Dermis blood vessel endothelial cell (primary cell): Measurements from ENCODE around the gene AFF1. TPM values are rescaled to one million over a fixed set of nuclear protein-coding genes. Genes with fewer than 3 reads are reported as not detected.

Experiments used
- DNase-seq: peaks from one replicate; pipeline ENCODE4 v3.0.0; 2010
- total RNA-seq: library from RNA; depleted of rRNA; stranded (reverse); fragments of >200 nt; gene quantifications from 2 replicates; pipeline ENCODE4 v1.2.3, GENCODE V29; 2014

Gene AFF1
- total RNA-seq, 1 donor from 2014 or later = 31.0 TPM

GRCh38 chr4:86919561-86920223 is 15.1 kb upstream of the AFF1 start:
- DNase-seq = no peak

DNA sequence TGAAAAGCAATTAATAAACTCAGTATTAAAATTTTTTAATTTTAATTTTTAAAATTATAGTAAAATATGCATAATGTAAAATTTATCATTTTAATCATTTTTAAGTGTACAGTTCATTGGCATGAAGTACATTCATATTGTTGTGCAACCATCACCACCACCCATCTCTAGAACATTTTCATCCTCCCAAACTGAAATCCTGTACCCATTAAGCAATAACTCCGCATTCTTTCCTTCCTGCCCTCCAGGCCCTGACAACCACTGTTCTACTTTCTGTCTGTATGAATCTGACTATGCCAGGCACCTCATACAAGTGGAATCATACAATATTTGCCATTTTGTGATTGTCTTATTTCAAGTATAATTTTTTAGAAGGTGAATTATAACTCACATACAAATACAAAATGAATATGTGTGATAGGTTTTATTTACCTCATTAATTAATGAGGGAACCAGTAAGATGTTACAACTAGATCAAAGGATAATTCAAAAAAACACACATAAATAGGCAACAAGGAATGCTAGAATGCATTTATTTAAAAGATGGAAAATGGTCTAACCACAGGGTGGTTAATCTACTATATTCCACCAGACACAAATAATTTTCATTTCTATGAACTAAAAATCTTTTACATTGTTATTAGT is 13.1 kb upstream of the AFF1 start:
- no peak for DNase-seq

DNA sequence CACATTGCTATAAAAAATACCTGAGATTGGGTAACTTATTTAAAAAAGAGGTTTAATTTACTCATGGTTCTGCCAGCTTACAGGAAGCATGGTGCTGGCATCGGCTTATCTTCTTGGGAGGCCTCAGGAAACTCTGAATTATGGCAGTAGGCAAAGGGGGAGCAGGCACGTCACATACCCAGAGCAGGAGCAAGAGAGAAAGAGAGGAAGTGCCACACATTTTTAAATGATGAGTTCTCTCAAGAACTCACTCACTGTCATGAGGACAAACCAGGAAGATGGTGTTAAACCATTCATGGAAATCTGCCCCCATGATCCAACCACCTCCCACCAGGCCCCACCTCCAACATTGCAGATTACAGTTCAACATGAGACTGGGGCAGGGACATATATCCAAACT is 10.0 kb upstream of the AFF1 start:
- DNase-seq = peak; percentile 92

- no peak for DNase-seq
These were observed 8.2 kb upstream of the AFF1 start for GRCh38 chr4:86926435-86927086.

DNA sequence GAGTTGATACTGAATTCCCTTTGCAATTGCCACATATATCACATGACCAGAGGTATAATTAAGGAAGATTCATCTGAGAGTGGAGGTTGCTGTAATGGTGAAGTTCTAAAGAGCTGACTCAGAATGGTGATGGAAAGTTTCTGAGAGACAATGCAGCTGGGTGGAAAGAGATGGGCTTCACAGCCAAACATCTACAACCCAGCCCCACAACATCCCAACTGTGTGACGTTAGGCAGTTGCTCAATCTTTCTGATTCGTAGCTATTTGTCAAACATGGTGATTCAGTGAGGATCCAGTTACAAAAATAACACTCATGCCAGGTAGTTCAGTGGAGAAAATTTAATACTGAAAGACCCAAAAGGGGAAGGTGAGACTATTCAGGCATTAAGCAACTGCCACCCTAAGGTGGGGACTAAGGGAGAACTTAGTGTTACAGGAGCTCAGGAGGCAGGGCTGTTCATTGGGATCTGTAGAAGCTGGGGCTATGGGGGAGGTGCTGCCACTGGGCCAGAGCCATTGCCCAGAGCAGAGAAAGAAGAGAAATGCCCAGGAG is 6.9 kb upstream of the AFF1 start:
- peak; percentile 66 for DNase-seq

DNA sequence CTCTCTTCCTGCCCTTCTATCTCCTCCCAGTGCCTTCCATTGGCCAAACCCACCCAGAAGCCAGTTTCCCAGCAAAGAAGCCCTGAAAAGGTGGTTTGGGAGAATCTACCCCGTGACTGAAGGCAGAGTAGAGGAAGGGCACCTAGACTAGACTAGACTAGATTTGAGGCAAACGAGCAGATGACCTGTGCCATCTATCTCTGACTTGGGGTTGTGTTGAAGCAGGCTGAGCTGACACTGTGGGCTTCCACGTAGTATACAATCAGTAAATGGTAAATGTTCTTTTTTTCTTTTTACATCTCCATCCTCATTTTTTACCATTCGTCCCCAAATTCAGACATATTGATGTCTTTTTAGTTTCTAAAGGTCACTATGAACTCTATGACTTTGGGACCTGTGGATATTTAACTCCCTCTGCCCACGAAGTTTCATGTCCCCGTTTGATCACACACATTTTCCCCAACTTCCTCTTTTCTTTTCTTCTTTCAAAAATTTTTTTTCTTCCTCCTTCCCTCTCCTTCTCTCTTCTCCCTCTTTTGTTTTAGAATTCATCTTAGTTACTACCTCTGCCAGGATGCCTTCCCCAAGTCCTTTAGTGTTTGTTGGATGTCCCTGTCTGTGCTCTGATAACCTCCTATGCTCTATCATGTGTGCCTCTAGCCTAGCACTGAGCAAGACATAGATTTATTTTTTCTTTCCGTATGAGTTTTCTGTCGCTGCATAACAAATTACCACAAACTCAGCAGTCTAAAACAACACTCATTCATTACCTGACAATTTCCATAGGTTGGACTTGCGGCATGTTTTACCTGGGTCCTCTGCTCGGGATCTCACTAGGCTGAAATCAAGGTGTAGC is 6.2 kb upstream of the AFF1 start:
- no peak for DNase-seq

DNA sequence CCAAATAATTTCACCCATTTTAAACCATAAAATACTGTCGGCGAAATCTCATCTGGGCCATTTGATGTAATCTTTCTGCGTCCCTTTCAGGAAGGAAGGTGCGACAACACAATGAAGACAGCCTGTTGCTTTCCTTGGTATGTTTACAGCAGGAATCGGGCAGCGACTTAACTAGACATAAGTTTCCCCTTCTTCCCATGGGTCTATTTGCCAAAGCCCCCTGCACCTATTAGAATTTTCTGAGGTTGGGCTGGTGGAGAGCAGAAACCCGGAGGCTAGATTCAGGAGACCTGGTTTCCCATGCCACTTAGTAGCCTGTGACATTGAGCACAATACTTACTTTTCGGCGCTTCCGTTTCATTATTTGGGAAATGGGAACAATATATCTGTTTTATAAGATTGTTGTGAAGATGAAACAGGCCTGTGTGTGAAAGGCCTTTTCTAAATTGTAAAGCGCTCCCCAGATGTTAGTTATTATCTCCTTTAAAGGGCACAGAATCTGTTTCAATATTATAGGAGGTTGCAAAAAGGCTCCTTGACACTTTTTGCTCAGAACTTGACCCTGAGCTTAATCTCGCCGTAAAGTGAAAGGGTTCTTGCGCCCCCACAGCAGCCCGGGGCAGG is 552 bp upstream of the AFF1 start:
- DNase-seq = peak; percentile 52

- no peak for DNase-seq
These were observed 698 bp downstream of the AFF1 start for GRCh38 chr4:86935566-86935852.

DNA sequence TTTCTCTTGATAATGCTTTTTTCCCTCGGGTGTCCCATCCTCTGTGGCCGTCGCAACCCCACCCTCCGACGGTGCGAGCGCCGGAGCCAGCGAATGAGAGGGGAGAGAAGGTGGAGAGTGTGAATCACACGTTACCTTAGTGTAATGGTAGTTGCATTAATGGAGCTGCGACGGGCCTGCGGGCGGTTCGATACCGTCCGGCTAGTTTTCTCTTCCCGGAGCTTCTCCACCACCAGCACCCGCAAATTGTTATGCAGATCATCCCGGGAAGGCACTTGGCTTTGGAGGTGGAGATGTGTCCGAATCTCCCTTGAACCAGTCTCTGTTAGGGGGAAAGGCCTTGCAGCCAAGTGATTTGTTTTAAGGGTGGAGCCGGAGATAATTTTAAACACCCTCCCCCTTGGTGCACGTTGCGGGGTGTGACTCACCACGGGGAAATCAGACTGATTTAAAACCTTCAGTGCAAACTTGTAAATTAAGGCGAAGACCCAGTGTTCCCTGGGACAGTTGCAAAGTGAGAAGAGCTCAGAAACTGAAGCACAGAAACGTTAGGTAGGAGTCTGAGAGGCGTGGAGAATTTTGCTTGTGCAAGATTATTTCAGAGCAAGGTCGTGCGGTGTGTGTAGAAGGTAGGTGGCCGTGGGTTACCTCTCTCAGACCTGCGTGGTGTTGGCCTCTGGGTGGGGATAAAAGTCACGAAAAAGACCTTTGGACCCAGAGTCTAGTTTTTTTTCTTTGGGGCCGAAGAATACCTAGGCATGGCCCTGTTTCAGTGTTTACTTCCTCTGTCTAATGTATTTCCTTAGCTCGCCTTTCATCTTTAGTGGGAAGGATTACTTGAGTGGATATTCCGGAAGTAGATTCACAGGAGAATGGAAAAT is 1.3 kb downstream of the AFF1 start:
- peak; percentile 75 for DNase-seq

DNA sequence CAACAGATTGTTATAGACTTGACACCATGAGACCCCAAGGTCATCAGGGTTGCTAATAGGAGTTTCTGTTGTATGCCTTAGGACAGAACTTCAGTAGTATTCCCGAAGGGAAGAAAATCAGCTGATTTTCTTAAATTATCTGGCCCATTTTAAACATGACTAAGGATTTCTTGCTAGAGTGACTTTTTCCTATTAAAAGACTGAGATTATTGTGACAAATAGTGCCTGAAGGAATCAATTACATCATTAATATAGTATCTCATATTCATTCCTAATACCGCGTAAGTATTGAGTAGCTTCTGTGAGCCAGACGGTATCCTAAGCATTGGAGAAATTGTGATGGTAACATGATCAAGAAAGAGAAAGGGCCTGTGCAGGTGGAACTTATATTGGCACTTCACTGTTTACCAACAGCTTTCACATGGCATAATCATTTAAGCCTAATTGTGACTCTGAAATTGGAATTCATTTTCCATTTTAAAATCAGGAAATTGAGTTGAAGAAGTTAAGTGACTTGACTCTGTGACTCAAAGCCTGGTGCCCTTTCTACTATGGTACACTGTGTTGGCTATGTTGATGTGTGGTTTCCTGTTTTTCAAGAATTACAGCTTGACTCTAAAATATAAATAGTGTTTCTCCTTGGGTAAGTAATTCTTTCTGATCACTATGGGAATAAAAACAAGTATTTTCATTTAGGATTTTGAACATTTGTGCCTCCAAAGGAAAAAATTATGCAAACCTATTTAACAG is 4.1 kb downstream of the AFF1 start:
- DNase-seq = peak; percentile 59

- DNase-seq = no peak
These were observed 5.1 kb downstream of the AFF1 start for GRCh38 chr4:86939729-86940575.

DNA sequence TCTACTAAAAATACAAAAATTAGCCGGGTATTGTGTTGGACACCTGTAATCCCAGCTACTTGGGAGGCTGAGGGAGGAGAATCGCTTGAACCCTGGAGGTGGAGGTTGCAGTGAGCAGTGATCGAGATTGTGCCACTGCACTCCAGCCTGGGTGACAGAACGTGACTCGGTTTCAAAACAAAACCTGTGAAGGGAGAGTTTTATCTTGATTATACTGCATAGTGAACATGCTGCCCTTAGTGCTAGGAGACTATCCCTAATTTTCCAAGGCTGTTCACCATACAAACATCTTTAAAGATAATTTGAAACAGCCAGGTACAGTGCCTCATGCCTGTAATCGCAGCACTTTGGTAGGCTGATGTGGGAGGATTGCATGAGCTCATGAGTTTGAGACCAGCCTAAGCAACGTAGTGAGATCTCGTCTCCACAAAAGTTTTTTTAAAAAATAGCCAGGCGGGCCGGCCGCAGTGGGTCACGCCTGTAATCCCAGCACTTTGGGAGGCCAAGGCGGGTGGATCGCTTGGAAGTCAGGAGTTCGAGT is 6.2 kb downstream of the AFF1 start:
- no peak for DNase-seq

GRCh38 chr4:86942185-86942666 is 7.4 kb downstream of the AFF1 start:
- peak; percentile 52 for DNase-seq

DNA sequence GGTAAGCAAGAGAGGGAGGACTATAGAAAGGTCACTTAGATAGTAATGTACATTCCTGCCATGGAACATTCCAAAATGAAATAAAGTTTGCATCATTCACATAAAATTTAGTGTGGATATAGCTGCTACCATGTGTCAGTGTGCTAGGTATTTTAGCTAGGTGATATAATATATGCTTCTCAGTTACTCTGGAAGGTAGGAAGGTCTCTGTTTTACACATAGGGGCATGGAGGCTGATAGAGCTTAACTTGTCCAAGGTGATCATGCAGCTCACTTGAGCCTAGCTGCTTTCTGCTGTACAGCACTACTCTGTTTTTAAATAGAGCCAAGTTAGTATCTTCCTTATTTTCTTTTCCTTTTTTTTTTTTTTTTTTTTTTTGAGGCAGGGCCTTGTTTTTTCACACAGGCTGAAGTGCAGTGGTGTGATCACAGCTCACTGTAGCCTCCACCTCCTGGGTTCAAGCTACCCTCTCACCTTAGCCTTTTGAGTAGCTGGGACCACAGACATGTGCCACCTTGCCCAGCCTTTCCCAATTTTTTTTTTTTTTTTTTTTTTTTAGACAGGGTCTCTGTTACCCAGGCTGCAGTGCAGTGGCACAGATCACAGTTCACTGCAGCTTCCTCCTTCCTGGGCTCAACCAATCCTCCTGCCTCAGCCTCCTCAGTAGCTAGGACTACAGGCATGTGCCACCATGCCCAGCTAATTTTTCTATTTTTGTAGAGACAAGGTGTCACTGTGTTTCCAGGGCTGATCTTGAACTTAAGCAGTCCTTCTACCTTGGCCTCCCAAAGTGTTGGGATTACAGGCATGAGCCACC is 10.4 kb downstream of the AFF1 start:
- no peak for DNase-seq

- DNase-seq = no peak
These were observed 12.2 kb downstream of the AFF1 start for GRCh38 chr4:86946868-86947500.

GRCh38 chr4:86947501-86948120 is 12.8 kb downstream of the AFF1 start:
- peak; percentile 43 for DNase-seq

GRCh38 chr4:86948276-86948675 is 13.5 kb downstream of the AFF1 start:
- peak; percentile 25 for DNase-seq
